SK-N-SH (cell line): ENCODE data around the gene STAT5B. TPM values are rescaled to one million over a fixed set of nuclear protein-coding genes. Genes with fewer than 3 reads are reported as not detected.

Source experiments
- CTCF ChIA-PET: fragments of 300-600, 350-600 bp; formaldehyde crosslinking; extraction: SDS; loops from one replicate; lab custom pipeline; 2021; lab: Yijun Ruan, JAX
- POLR2A ChIA-PET: fragments of 350-600 bp; sonication (Branson Sonifier 250); formaldehyde crosslinking; extraction: SDS; loops from one replicate; lab custom pipeline; 2020; ENCODE audit warnings: antibody characterized with exemption, inconsistent platforms; lab: Yijun Ruan, JAX
- DNase-seq: peaks from one replicate; pipeline ENCODE4 v3.0.0; 2012
- H2AFZ ChIP-seq: fragments of 200-600 bp; sonication (generic); 2 replicates; pipeline ENCODE4 v1.8.1; 2016; ENCODE audit warnings: antibody characterized with exemption, mild to moderate bottlenecking, low read depth
- H3F3A ChIP-seq: fragments of 200-600 bp; sonication (generic); replicated peaks from 2 replicates; pipeline ENCODE3; 2016; ENCODE audit warnings: antibody characterized with exemption, mild to moderate bottlenecking; ENCODE audit not compliant: insufficient read depth
- H3K27ac ChIP-seq, 2 experiments: fragments of 200-500 bp in 1 of 2; fragments of 200-600 bp in 1 of 2; sonication (Bioruptor generic) in 1 of 2; sonication (generic), shearing (Covaris generic) in 1 of 2; 2 replicates each; pipeline versions ENCODE4 v1.5.1 to v1.6.1; 2014 to 2016; ENCODE audit warnings: low read depth in 2 of 2, inconsistent platforms in 1 of 2, low read length in 1 of 2, mild to moderate bottlenecking in 1 of 2, mixed read lengths in 1 of 2
- H3K27me3 ChIP-seq: fragments of 200-600 bp; sonication (generic), shearing (Covaris generic); 2 replicates; pipeline ENCODE4 v1.6.1; 2016; ENCODE audit warnings: mixed run types; ENCODE audit not compliant: insufficient read depth
- H3K36me3 ChIP-seq, 2 experiments: fragments of 200-500 bp in 1 of 2; fragments of 200-600 bp in 1 of 2; sonication (Bioruptor generic) in 1 of 2; sonication (generic) in 1 of 2; replicated peaks in 1 of 2; 2 replicates each; pipeline versions ENCODE3 to v1.5.1; 2014 to 2016; ENCODE audit warnings: low read length in 1 of 2, mild to moderate bottlenecking in 1 of 2; ENCODE audit not compliant: insufficient read depth in 2 of 2, control insufficient read depth in 1 of 2
- H3K4me1 ChIP-seq, 2 experiments: fragments of 200-500 bp in 1 of 2; fragments of 200-600 bp in 1 of 2; sonication (Bioruptor generic) in 1 of 2; sonication (generic), shearing (Covaris generic) in 1 of 2; 2 replicates each; pipeline versions ENCODE4 v1.5.1 to v1.6.1; 2014 to 2016; ENCODE audit warnings: low read depth in 1 of 2, low read length in 1 of 2, mixed run types in 1 of 2; ENCODE audit not compliant: insufficient read depth in 2 of 2, control insufficient read depth in 1 of 2
- H3K4me2 ChIP-seq: fragments of 200-600 bp; sonication (generic), shearing (Covaris generic); 2 replicates; pipeline ENCODE4 v1.6.1; 2017; ENCODE audit warnings: mixed run types
- H3K4me3 ChIP-seq, 2 experiments: fragments of 200-500 bp in 1 of 2; fragments of 200-600 bp in 1 of 2; sonication (Bioruptor generic) in 1 of 2; sonication (generic), shearing (Covaris generic) in 1 of 2; 2 replicates each; pipeline versions ENCODE4 v1.5.1 to v1.8.1; 2014 to 2016; ENCODE audit warnings: low read depth in 2 of 2, inconsistent platforms in 1 of 2, low read length in 1 of 2, mild to moderate bottlenecking in 1 of 2, mixed read lengths in 1 of 2, moderate library complexity in 1 of 2
- H3K79me2 ChIP-seq: fragments of 200-600 bp; sonication (generic); 2 replicates; pipeline ENCODE4 v1.8.1; 2017; ENCODE audit warnings: mild to moderate bottlenecking; ENCODE audit not compliant: insufficient read depth
- H3K9ac ChIP-seq: fragments of 200-600 bp; sonication (generic); 2 replicates; pipeline ENCODE4 v1.6.1; 2017; ENCODE audit warnings: mixed run types
- H3K9me2 ChIP-seq: fragments of 200-600 bp; sonication (generic); 2 replicates; pipeline ENCODE4 v1.6.1; 2017; ENCODE audit warnings: mixed run types
- H3K9me3 ChIP-seq: fragments of 200-600 bp; sonication (generic); 2 replicates; pipeline ENCODE4 v1.6.1; 2017; ENCODE audit warnings: mixed run types, mild to moderate bottlenecking, moderate library complexity
- H4K20me1 ChIP-seq: fragments of 200-600 bp; sonication (generic); 2 replicates; pipeline ENCODE4 v1.6.1; 2017; ENCODE audit warnings: mild to moderate bottlenecking, mixed run types; ENCODE audit not compliant: insufficient read depth
- ELF1 ChIP-seq: IDR thresholded peaks from 2 replicates; pipeline ENCODE4 v1.4.0; 2012
- EP300 ChIP-seq, 2 experiments: IDR thresholded peaks; 2 replicates each; pipeline versions ENCODE4 v1.4.0 to v1.6.1; 2012; ENCODE audit warnings: borderline replicate concordance in 1 of 2, low read depth in 1 of 2, low read length in 1 of 2
- FOSL2 ChIP-seq: IDR thresholded peaks from 2 replicates; pipeline ENCODE4 v1.4.0; 2012; ENCODE audit warnings: low read depth, mild to moderate bottlenecking, moderate library complexity, borderline replicate concordance
- FOXJ3 ChIP-seq: sonication (generic); formaldehyde crosslinking; IDR thresholded peaks from 2 replicates; pipeline ENCODE4 v1.5.1; 2020; ENCODE audit warnings: mild to moderate bottlenecking, missing genetic modification reagents
- FOXM1 ChIP-seq: IDR thresholded peaks from 2 replicates; pipeline ENCODE4 v1.4.0; 2012; ENCODE audit warnings: low read depth, mild to moderate bottlenecking
- GABPA ChIP-seq: IDR thresholded peaks from 2 replicates; pipeline ENCODE4 v1.4.0; 2012; ENCODE audit warnings: low read depth, mild to moderate bottlenecking
- GATA2 ChIP-seq: sonication (generic); formaldehyde crosslinking; IDR thresholded peaks from 2 replicates; pipeline ENCODE4 v1.5.0; 2020; ENCODE audit warnings: mild to moderate bottlenecking, missing genetic modification reagents
- JUND ChIP-seq: IDR thresholded peaks from 2 replicates; pipeline ENCODE4 v1.4.0; 2012
- MEF2A ChIP-seq: IDR thresholded peaks from 2 replicates; pipeline ENCODE4 v1.4.0; 2012; ENCODE audit warnings: low read depth, borderline replicate concordance
- PBX3 ChIP-seq: IDR thresholded peaks from 2 replicates; pipeline ENCODE4; 2012
- RFX5 ChIP-seq: IDR thresholded peaks from 2 replicates; pipeline ENCODE4 v1.6.1; 2012; ENCODE audit warnings: mild to moderate bottlenecking, improper control_type of control experiment, low read length
- RXRA ChIP-seq: IDR thresholded peaks from 2 replicates; pipeline ENCODE4 v1.4.0; 2012; ENCODE audit warnings: low read depth, mild to moderate bottlenecking, borderline replicate concordance
- USF1 ChIP-seq: IDR thresholded peaks from 2 replicates; pipeline ENCODE4 v1.4.0; 2012; ENCODE audit warnings: low read depth, borderline replicate concordance
- YY1 ChIP-seq: IDR thresholded peaks from 2 replicates; pipeline ENCODE4 v1.4.0; 2012; ENCODE audit warnings: low read depth, mild to moderate bottlenecking
- whole genome bisulfite sequencing: methylation state at CpG from one replicate; pipeline ENCODE4 v1.1.6; 2017; ENCODE audit warnings: low lambda C conversion rate; 5-methylcytosine and 5-hydroxymethylcytosine counted together
- polyA plus RNA-seq, 3 experiments: library from polyadenylated mRNA; depleted of rRNA; stranded (reverse); fragments of >200 nt; gene quantifications; 2 replicates each; pipeline ENCODE4 v1.2.3, GENCODE V29; 2012
- TF ChIP-seq, protein P1 (sequence below): fragments of 200-600 bp; sonication (generic); IDR thresholded peaks from 2 replicates; pipeline ENCODE4 v1.6.1; 2017; ENCODE audit warnings: antibody characterized with exemption, mild to moderate bottlenecking, moderate library complexity
- TF ChIP-seq, protein P2 (sequence below): IDR thresholded peaks from 2 replicates; pipeline ENCODE4 v1.4.0; 2012; ENCODE audit warnings: low read depth

STAT5B gene
- polyA plus RNA-seq, 1 of the 3 experiments (the other 2 are of a cell fraction): 23.6 TPM

DNA sequence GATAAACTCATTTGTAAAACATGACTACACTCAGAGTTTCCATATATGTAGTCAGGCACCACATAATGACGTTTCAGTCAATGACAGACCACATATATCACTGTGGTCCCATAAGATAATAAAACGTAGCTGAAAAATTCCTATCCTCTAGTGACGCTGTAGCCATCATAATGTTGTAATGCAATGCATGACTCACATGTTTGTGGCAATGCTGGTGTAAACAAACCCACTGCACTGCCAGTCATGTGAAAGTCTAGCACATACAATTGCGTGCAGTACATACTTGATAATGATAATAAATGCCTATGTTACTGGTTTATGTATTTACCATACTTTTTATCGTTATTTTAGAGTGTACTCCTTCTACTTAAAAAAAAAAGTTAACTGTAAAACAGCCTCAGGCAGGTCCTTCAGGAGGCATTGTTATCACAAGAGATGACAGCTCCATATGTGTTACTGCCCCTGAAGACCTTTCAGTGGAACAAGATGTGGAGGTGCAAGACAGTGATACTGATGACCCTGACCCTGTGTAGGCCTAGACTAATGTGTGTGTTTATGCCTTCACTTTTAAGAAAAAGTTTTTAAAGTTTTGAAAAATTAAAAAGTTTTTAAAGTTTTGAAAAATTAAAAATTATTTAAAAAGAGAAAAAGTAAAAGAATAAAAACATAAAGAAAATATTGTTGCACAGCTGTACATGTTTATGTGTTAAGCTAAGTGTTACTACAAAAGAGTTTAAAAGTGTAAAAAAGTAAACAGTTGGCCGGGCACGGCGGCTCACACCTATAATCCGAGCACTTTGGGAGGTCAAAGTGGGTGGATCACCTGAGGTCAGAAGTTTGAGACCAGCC, 9.0 kb downstream of the STAT5B start:
- Histone ChIP-seq H2AFZ (no peak overlapping the region), H3K4me2 (no peak overlapping the region), H3K4me1 (peaks cover 0 to 5% of the 10 kb centered on the region in 2 experiments; a peak in 3 of 4 replicates), H3K27ac (no peak overlapping the region), H4K20me1 (peaks cover 24% of the 10 kb centered on the region), H3K27me3 (no peaks in the 10 kb centered on the region), H3K9me3 (no peaks in the 10 kb centered on the region), H3F3A (peaks cover 5% of the 10 kb centered on the region), H3K9me2 (no peaks in the 10 kb centered on the region), H3K79me2 (peaks cover 70% of the 10 kb centered on the region), H3K36me3 (no peaks in the 10 kb centered on the region), H3K9ac (no peak overlapping the region), H3K4me3 (no peak overlapping the region)
- ChIA-PET CTCF (interaction anchor here (1.3 to 2.6 kb wide), 2 partner anchors 45 to 139 kb away, joined by 6 read pairs; no protein-coding TSS in a partner anchor), POLR2A (no interaction called here)
- no peak for TF ChIP-seq JUND
- TF ChIP-seq, protein P1, sequence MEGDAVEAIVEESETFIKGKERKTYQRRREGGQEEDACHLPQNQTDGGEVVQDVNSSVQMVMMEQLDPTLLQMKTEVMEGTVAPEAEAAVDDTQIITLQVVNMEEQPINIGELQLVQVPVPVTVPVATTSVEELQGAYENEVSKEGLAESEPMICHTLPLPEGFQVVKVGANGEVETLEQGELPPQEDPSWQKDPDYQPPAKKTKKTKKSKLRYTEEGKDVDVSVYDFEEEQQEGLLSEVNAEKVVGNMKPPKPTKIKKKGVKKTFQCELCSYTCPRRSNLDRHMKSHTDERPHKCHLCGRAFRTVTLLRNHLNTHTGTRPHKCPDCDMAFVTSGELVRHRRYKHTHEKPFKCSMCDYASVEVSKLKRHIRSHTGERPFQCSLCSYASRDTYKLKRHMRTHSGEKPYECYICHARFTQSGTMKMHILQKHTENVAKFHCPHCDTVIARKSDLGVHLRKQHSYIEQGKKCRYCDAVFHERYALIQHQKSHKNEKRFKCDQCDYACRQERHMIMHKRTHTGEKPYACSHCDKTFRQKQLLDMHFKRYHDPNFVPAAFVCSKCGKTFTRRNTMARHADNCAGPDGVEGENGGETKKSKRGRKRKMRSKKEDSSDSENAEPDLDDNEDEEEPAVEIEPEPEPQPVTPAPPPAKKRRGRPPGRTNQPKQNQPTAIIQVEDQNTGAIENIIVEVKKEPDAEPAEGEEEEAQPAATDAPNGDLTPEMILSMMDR: no peak
- TF ChIP-seq, protein P2, sequence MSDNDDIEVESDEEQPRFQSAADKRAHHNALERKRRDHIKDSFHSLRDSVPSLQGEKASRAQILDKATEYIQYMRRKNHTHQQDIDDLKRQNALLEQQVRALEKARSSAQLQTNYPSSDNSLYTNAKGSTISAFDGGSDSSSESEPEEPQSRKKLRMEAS: no peak
- TF ChIP-seq RFX5: no peak
- TF ChIP-seq FOXM1: no peak
- no peak for TF ChIP-seq FOXJ3
- no peak for TF ChIP-seq GABPA
- no peak for TF ChIP-seq EP300 (IDR thresholded peaks at IDR 0.05; ENCODE audit: borderline replicate concordance in 1 of 2, low read depth in 1 of 2, low read length in 1 of 2)
- TF ChIP-seq MEF2A: no peak
- no peak for TF ChIP-seq RXRA
- no peak for TF ChIP-seq PBX3
- TF ChIP-seq USF1: no peak
- no peak for TF ChIP-seq GATA2 (CRISPR knock-in tag)
- no peak for TF ChIP-seq FOSL2
- no peak for TF ChIP-seq ELF1
- TF ChIP-seq YY1: no peak
- WGBS: 82% methylated on average over 9 of the region's 9 CpGs
- DNase-seq: no peak
